NCI-H2029 (cell line): ENCODE data around the gene ALDH16A1.
A peak's percentile ranks its signal among the peaks of the same experiment; 100 is the strongest.

ENCODE experiments used
- DNase-seq: peaks from one replicate; lab custom pipeline; 2025; lab: John Stamatoyannopoulos, UW

ALDH16A1 gene

DNA sequence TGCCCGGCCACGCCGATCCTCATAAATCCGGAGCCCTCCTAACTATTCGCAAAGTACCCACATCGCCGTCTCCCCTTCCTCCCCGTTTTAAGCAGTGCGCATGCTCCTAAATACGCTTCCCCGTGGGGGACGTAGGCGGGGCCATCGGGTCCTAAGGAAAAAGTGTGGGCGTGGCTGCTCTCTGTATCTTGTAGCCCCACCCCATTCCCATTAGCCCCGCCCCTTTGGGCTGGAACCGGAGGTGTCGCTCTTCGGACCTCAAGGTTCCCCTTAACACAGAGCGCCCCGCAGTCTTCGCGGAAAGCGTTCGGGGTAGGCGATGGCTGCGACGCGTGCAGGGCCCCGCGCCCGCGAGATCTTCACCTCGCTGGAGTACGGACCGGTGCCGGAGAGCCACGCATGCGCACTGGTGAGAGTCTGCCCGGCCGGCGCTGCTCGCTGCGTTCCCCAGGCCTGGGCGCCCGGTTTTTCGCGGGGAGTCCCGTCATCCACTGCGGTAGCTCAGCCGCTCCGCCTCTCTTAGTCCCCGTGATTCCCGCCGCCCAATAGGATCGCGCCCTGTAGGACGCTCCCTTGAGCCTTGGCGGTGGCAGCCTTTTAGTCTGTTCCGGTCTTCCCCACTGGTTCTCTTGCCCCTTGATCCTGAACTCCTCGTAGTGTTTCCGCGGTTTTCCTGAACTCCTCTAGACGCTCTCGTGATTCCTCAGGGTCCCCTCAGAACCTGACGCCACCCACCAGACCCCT lies at the start of gene ALDH16A1:
Gene ALDH16A1, plus strand, starts transcription at position 213 of the 744 bp plus-strand sequence. Its CDS starts 107 bp downstream, at position 320.
- peak; percentile 97 for DNase-seq

- peak; percentile 95 for DNase-seq
Measured at GRCh38 chr19:49403404-49404187, 49.4 kb upstream of the ALDH16A1 start.

DNA sequence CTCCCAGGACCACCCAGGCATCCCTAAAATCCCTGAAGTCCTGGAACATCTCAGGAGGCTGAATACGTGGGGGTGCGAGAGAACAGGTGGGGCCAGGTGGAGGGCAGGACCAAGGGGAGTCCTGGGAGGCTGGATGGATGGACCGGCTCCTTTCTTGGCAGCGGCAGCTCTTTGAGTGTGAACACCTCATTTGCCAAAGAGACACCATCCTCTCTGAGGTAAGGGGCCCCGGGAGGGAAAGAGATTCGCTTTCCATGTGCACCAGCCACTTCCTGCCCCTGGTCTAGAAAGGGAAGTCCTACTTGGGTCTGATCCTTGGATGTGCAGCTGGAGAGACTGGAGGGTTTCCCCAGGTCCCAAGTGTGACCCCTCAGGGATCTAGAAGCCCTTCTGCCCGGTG lies 45.9 kb upstream of the ALDH16A1 start:
- DNase-seq, result no peak

DNA sequence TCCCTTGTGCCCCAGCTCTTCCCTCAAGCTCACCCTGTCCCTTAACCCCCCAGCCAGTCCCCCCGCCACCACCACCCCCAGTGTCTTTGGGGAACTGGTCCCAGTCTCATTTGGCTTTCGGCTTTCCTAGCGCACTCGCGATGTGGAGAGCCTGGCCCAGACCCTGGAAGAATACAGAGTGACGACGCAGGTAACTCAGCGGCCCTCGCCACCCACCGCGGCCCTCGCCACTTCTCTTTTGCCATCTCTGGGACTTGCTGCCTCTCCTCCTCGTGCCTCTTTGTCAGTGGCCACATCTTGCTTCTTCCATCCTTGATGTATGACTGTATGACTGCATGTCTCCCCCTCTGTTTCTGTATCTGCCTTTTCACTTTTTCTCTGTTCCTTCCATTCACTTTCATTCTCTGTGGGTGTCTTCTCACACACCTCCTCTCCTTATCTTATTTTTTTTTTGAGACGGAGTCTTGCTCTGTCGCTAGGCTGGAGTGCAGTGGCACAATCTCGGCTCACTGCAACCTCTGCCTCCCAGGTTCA lies 45.5 kb upstream of the ALDH16A1 start:
- DNase-seq, result no peak

DNA sequence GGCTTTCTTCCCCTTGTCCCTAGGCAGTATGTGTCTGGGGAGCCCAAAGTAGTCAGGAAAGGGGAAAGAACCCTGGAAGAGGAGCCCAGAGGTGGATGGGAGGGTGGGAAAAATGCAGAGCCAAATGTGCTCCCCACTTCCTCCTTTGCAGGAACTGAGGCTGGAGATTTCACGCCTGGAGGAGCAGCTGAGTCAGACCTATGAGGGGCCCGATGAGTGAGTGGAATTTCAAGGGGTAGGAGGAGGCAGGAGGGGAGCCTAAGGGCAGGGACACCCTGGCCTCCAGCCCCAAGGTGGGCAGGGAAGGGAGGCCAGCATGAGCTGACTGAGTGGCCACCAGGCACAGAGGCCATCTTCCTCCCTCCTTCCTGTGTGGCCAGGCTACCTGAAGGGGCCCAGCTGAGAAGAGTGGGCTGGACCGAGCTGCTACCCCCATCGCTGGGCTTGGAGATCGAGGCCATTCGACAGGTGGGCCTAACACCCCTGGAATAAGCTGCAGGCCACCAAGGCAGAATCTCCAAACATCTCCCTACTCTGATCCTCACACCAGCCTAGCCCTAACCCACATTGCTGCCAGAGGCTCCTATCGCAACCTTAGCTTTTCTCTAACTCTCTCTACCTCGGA lies 44.1 kb upstream of the ALDH16A1 start:
- no peak for DNase-seq

DNA sequence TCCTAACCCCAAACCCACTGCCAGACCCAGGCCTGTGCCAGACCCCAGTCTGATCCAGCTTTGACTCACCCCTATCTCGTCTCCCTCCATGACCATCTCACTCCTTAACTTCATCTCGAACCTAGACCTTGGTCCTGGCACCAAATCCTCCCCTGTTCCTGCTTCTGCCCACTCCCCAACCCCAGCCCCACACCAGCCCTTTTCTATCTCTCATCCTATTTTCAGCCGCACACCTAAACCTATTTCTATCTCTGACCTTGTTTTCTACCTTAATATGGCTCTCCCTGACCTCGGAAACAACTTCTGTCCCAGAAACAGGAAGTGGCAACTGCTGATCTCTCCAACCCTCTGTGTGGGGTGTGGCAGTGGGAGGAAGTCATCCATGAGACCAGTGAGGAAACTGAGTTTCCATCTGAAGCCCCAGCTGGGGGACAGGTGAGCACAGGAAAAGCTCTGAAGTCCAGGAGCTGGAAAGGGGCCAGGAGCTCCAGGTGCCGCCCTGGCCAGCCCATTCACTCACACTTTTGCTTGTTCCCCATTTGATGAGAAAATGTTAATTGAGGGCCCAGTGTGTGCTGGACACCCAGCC lies 43.5 kb upstream of the ALDH16A1 start:
- DNase-seq, result no peak

DNA sequence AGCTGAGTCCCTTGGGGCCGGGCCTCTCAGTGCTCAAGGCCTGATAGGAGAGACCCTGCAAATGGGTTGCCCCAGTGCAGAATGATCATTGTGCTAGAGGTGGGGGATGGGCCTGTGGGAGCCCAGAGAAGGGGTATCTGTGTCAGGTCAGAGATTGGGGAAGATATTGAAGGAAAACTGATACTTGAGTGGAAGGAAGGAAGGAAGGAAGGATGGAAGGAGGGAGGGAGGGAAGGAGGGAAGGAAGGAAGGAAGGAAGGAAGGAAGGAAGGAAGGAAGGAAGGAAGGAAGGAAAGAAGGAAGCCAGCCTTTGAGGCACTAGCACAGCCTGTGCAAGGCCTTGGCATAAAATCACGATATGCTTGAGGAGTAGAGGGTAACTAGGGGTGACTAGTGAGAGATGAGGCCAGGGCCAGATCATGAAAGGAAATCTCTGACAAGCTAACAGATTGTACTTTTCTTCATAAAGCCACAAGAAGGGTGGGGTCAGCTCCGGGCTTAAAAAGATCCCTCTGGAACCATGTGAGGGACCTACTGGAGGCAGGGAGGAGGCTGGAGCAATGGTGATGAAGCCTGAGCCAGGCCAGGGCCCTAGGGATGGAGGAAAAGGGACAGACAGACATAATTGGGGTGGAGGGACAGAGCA lies 41.2 kb upstream of the ALDH16A1 start:
- DNase-seq, result no peak

- no peak for DNase-seq
Measured at GRCh38 chr19:49413348-49413747, 39.7 kb upstream of the ALDH16A1 start.

DNA sequence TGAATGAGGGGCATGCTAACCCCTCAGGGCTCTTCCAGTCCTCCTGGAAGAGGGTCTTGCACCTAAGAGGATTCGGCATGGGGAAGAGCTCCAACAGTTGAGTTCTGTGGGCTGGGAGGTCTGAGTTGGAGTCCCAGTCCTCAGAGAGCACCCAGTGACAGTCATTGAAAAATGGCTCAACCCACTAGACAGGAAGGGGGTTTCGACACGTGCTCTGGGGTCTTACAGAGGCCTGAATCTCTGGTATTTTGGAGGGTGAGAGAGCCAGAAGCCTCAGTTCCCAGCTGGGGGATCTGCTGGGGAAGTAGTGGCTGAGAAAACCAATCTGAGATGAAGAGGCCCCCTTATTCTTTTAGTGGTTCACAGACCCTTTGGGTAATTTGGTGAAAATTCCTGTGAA lies 38.8 kb upstream of the ALDH16A1 start:
- DNase-seq, result no peak

- no peak for DNase-seq
Measured at GRCh38 chr19:49415102-49415809, 37.8 kb upstream of the ALDH16A1 start.

DNA sequence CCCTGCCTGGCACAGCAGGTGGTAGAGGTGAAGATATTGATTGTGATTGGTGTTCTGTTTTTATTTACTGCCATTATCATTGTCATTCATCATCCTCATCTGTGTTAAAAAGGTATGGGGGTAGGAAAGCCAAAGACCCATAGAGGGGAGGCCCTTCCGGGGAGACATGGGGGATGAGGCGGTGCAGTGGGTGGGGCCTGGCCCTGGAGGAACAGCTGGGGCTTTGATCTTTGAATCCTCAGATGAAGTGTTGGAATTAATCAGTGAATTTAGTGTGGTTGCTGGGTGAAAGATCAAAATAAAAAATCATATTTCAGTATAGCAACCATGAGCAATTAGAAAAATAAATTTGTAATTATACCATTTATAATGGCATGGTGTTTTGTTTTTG lies 37.2 kb upstream of the ALDH16A1 start:
- DNase-seq, result no peak

- no peak for DNase-seq
Measured at GRCh38 chr19:49417088-49417487, 35.9 kb upstream of the ALDH16A1 start.

DNA sequence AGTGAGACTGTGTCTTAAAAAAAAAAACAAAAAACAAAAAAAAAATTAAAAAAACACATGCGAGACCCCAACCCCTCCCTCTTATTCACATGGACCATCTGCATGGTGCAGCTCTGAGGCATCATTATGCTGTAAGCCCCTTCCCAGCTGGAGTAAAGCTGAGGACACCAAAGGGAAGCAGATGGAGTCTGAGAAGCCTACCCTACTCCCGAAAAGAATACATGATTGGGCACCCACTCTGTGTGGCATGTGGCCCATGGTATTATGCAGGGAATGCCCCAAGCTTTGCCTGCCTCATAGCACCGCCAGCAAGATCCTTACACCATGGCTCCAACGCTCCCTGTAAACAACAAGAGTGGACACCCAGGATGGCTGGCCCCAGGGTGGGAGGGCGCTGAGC lies 34.5 kb upstream of the ALDH16A1 start:
- no peak for DNase-seq

- DNase-seq, result no peak
Measured at GRCh38 chr19:49419173-49419572, 33.9 kb upstream of the ALDH16A1 start.

DNA sequence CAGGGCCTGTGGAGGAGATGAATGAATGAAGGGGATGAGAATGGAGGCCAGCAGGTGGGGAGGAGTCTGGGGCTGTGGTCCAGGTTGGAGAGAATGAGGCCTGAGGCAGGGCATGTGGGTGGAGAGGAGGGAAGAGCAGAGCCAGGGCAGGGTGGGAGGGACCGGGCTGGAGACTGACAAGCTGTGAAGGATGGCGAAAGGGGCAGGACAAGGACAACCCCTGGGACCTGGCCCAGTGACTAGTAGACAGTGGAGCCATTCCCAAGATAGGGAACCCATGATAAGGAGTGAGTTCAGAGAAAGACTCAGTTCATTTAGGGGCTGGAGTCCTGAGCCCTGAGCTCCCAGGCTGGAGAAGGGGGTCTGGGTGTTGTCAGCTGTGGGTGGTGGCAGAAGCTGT lies 32.8 kb upstream of the ALDH16A1 start:
- DNase-seq, result no peak

DNA sequence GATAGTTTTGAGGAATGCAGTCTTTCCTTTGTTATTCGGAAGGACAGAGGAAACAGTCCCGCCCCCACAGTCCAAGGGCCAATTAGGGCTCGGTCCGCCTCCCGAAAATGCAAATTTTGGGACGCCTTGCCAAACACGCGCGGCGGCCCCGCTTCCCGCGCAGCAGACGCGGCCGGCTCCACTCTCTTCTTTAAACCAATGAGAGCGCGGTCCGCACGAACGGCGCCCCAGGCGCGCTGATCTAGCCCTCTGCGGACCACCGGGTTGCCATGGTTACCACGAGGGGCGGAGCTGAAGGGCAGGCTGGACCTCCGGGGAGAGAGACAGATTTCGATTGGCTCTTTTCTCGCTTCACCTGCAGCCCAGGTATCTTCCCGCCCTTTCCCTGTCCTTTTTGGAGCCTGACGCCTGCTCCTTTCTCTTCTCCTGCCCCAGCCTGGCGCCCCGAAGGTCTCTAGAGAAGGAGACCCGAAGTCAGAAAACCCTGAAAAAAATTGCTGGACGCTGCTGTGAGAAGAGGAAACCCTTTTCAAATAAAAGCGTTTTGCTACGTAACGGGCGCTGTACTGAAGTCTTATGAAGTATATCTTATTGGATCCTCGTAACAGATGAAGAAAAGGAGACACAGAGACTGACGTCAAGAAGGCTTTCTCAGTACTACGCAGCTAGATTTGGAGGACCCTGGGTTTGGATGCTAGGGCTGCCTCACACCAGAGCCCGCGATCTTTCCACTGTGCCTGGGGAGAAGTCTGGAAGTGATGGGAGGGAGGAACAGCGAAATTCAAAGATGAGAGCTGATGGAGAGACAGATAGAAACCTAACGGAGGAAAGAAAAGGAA lies 31.8 kb upstream of the ALDH16A1 start:
- DNase-seq, result peak; percentile 82

DNA sequence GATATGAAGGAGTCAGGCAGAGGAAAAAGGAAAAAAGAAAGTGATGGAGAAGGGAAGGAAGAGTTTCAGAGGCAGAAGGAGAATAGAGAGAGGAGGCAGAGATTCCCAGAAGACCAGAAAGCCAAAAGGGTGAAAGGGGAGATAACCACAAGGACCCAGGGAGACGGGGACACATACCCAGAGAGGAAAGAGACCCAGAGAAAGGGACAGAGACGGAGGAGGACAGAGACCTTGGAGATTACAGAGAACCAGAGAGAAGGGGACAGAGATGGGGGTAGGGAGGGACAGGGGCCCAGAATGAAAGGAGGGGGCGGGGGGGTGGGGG lies 31.2 kb upstream of the ALDH16A1 start:
- no peak for DNase-seq

DNA sequence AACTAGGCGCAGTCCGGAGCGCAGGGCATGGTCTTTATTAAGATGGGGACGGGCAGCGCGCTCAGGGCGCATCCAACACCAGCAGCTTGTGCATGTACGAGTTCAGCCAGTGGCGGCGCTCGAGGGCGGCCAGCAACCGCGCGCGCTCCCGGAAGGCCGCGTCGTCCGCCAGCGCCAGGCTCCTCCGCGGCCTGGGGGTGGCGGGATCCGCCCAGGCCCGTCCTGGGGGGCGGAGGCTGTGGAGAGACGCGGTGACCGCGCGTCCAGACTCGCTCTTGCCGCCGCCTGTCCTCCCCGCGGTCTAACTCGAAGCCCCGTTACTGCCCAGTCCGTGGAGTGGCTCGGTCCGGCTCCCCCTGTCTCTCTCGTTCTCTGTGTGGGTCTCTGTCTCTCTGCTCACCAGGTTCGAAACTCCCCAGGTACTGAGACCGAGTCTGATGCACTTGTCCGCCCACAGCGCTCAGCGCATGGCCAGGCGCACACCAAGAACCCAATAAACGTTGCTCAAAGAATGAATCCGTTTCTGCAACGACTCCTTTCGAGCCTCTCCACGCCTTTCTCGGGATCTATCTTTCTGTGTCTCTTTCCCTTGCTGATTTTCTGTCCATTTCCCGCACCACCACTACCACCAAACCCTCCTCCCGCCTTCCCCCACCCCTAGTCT lies 30.5 kb upstream of the ALDH16A1 start:
- DNase-seq, result peak; percentile 48

- no peak for DNase-seq
Measured at GRCh38 chr19:49423071-49423984, 29.7 kb upstream of the ALDH16A1 start, which contains the start of gene PTH2. PTH2 (minus strand) TSS chr19:49423441; CDS start chr19:49423339, 102 bp downstream.
